ENCODE data around the gene C9orf152.
"Not testable (repeated sequence)": the region's sequence is repeated elsewhere in the genome, so short reads cannot be mapped to it uniquely, and the experiment has no call there.

C9orf152 gene

GRCh38 chr9:110208031-110208430 lies at the start of gene C9orf152:
Gene C9orf152, minus strand, starts transcription at chr9:110208159. Its CDS starts 580 bp downstream, at chr9:110207579.
- DNase-seq (ENCODE audit: extremely low spot score, insufficient read length, low read depth) (no peak), FAIRE-seq (no peak)

GRCh38 chr9:110257097-110257841 lies 49.3 kb upstream of the C9orf152 start:
- FAIRE-seq, result no peak

GRCh38 chr9:110256380-110257096 lies 48.6 kb upstream of the C9orf152 start, which contains the start of gene TXN:
Gene TXN, minus strand, starts transcription at chr9:110256507. Its CDS starts 72 bp downstream, at chr9:110256435.
- peak; percentile 89 for FAIRE-seq
- DNase-seq (ENCODE audit: extremely low spot score, insufficient read length, low read depth), result peak; percentile 75

More at GRCh38 chr9:110257097-110257841, 49.3 kb upstream of the C9orf152 start:
- DNase-seq (ENCODE audit: extremely low spot score, insufficient read length, low read depth), result no peak

GRCh38 chr9:110255463-110256379 lies 47.8 kb upstream of the C9orf152 start:
- FAIRE-seq (no peak), DNase-seq (ENCODE audit: extremely low spot score, insufficient read length, low read depth) (no peak)

GRCh38 chr9:110255034-110255462 lies 47.1 kb upstream of the C9orf152 start:
- DNase-seq (ENCODE audit: extremely low spot score, insufficient read length, low read depth), result no peak
- no peak for FAIRE-seq

- DNase-seq (ENCODE audit: extremely low spot score, insufficient read length, low read depth) (no peak), FAIRE-seq (no peak)
Measured at GRCh38 chr9:110254500-110254899, 46.5 kb upstream of the C9orf152 start.

- no peak for DNase-seq (ENCODE audit: extremely low spot score, insufficient read length, low read depth)
- no peak for FAIRE-seq
Measured at GRCh38 chr9:110252509-110253139, 44.7 kb upstream of the C9orf152 start.

GRCh38 chr9:110251770-110252169 lies 43.8 kb upstream of the C9orf152 start:
- not testable (repeated sequence) for FAIRE-seq; DNase-seq (ENCODE audit: extremely low spot score, insufficient read length, low read depth)

GRCh38 chr9:110251212-110251611 lies 43.3 kb upstream of the C9orf152 start:
- no peak for FAIRE-seq
- DNase-seq (ENCODE audit: extremely low spot score, insufficient read length, low read depth), result no peak

- no peak for FAIRE-seq
Measured at GRCh38 chr9:110249603-110250002, 41.6 kb upstream of the C9orf152 start.

GRCh38 chr9:110248361-110248760 lies 40.4 kb upstream of the C9orf152 start:
- no peak for FAIRE-seq
- DNase-seq (ENCODE audit: extremely low spot score, insufficient read length, low read depth), result no peak

More at GRCh38 chr9:110249603-110250002, 41.6 kb upstream of the C9orf152 start:
- DNase-seq (ENCODE audit: extremely low spot score, insufficient read length, low read depth), result no peak

- FAIRE-seq (no peak), DNase-seq (ENCODE audit: extremely low spot score, insufficient read length, low read depth) (no peak)
Measured at GRCh38 chr9:110246214-110246613, 38.3 kb upstream of the C9orf152 start.

- no peak for DNase-seq (ENCODE audit: extremely low spot score, insufficient read length, low read depth)
- FAIRE-seq, result no peak
Measured at GRCh38 chr9:110244616-110245015, 36.7 kb upstream of the C9orf152 start.

GRCh38 chr9:110241858-110242321 lies 33.9 kb upstream of the C9orf152 start:
- FAIRE-seq, result no peak
- DNase-seq (ENCODE audit: extremely low spot score, insufficient read length, low read depth), result no peak

GRCh38 chr9:110241260-110241857 lies 33.4 kb upstream of the C9orf152 start:
- FAIRE-seq (no peak), DNase-seq (ENCODE audit: extremely low spot score, insufficient read length, low read depth) (no peak)

GRCh38 chr9:110240198-110240597 lies 32.2 kb upstream of the C9orf152 start:
- DNase-seq (ENCODE audit: extremely low spot score, insufficient read length, low read depth), result no peak
- FAIRE-seq, result no peak

- FAIRE-seq (no peak), DNase-seq (ENCODE audit: extremely low spot score, insufficient read length, low read depth) (no peak)
Measured at GRCh38 chr9:110228321-110228720, 20.4 kb upstream of the C9orf152 start.

GRCh38 chr9:110224583-110224982 lies 16.6 kb upstream of the C9orf152 start:
- DNase-seq (ENCODE audit: extremely low spot score, insufficient read length, low read depth), result no peak
- FAIRE-seq, result no peak

- DNase-seq (ENCODE audit: extremely low spot score, insufficient read length, low read depth), result no peak
- FAIRE-seq, result no peak
Measured at GRCh38 chr9:110220809-110221208, 12.8 kb upstream of the C9orf152 start.
